ENCODE results near the gene RPUSD3. TPM values are rescaled to one million over a fixed set of nuclear protein-coding genes. Genes with fewer than 3 reads are reported as not detected.
A peak's percentile ranks its signal among the peaks of the same experiment; 100 is the strongest.

The RPUSD3 gene
- total and polyA plus RNA-seq, 9 of the 15 experiments (the other 6 are each of a cell fraction or from before 2014, with no cell fraction given) = 13.8 to 99.0 (median 59.3) TPM

GRCh38 chr3:9810846-9811245 is 33.0 kb downstream of the RPUSD3 start:
- TF ChIP-seq HNRNPK (IDR thresholded peaks at IDR 0.05; ENCODE audit: low read depth, low read length, poor library complexity, severe bottlenecking) = no peak
- TF ChIP-seq POLR2A (conservative IDR thresholded peaks at IDR 0.05) = 0 out of 2 replicates have a peak, but pooled peaks have one; percentile 6
- Histone ChIP-seq H3K27me3 (ENCODE audit: control insufficient read depth in 2 of 2, insufficient read depth in 2 of 2, low read length in 2 of 2) (no peaks in the 10 kb centered on the region), H3K9ac (ENCODE audit: insufficient read depth in 1 of 2, low read depth in 2 of 2, low read length in 2 of 2) (0 out of 4 replicates have a peak overlapping the region, but pooled peaks of 1 of the 2 experiments have one; percentile 37), H3K4me2 (ENCODE audit: insufficient read depth, low read length) (no peak overlapping the region), H3K79me2 (ENCODE audit: control insufficient read depth, insufficient read depth, low read length) (no peaks in the 10 kb centered on the region), H3K27ac (ENCODE audit: extremely low read depth, low read depth, low read length) (no peak overlapping the region), H3K36me3 (ENCODE audit: control insufficient read depth, insufficient read depth, low read length) (peaks cover 70% of the 10 kb centered on the region; the same call in 2 of the 3 replicates), H2AFZ (ENCODE audit: low read depth, low read length) (no peak overlapping the region), H4K20me1 (replicated peaks; ENCODE audit: control insufficient read depth, insufficient read depth, low read length) (0 out of 2 replicates have a peak, but pooled peaks cover 3% of the 10 kb centered on the region), H3K4me3 (no peak overlapping the region), H3K9me1 (ENCODE audit: control insufficient read depth, insufficient read depth, low read length) (no peaks in the 10 kb centered on the region), H3K4me1 (replicated peaks in 1 of 2; ENCODE audit: control insufficient read depth in 2 of 2, insufficient read depth in 2 of 2, low read length in 2 of 2) (peaks cover 0 to 8% of the 10 kb centered on the region in 2 experiments; a peak in 2 of 5 replicates), H3K9me3 (replicated peaks; ENCODE audit: control insufficient read depth, insufficient read depth, low read depth, low read length) (no peaks in the 10 kb centered on the region)
- WGBS (ENCODE audit: insufficient coverage, low coverage, missing lambda C conversion rate) = 91% methylated on average over 10 of the region's 10 CpGs
- no peak for FAIRE-seq
- no peak for ATAC-seq
- in situ Hi-C loops (cut with MboI) = no loop called here
- intact Hi-C loops (cut with micrococcal nuclease) = no loop called here
- no TSS peak for BruUV-seq (replicated peaks)
- ChIA-PET POLR2A (interaction anchor here (0.6 kb wide), 1 partner anchor 220 kb away, joined by 3 read pairs; no protein-coding TSS in a partner anchor), CTCF (ENCODE audit: low intra/inter-chr PET ratio) (no interaction called here)
- DNase-seq (ENCODE audit: extremely low read depth in 1 of 4, low spot score in 3 of 4) = no peak

GRCh38 chr3:9810433-9810770 is 33.4 kb downstream of the RPUSD3 start:
- in situ Hi-C loops (cut with MboI) (no loop called here), intact Hi-C loops (cut with micrococcal nuclease) (no loop called here)
- TF ChIP-seq POLR2G (IDR thresholded peaks at IDR 0.05; ENCODE audit: low read depth, low read length) (0 out of 2 replicates have a peak, but pooled peaks have one; percentile 3), POLR2AphosphoS2 (IDR thresholded peaks at IDR 0.05; ENCODE audit: low read length) (0 out of 2 replicates have a peak, but pooled peaks have one; percentile 8), RBFOX2 (IDR thresholded peaks at IDR 0.05; ENCODE audit: low read depth, low read length) (0 out of 2 replicates have a peak, but pooled peaks have one; percentile 7), ZNF124 (CRISPR knock-in tag; IDR thresholded peaks at IDR 0.05) (no peak)
- Histone ChIP-seq H4K20me1 (replicated peaks; ENCODE audit: control insufficient read depth, insufficient read depth, low read length) (0 out of 2 replicates have a peak, but pooled peaks cover 3% of the 10 kb centered on the region), H3K4me1 (replicated peaks in 1 of 2; ENCODE audit: control insufficient read depth in 2 of 2, insufficient read depth in 2 of 2, low read length in 2 of 2) (peaks cover 0 to 8% of the 10 kb centered on the region in 2 experiments; a peak in 2 of 5 replicates), H3K9me1 (ENCODE audit: control insufficient read depth, insufficient read depth, low read length) (no peaks in the 10 kb centered on the region), H3K27me3 (ENCODE audit: control insufficient read depth in 2 of 2, insufficient read depth in 2 of 2, low read length in 2 of 2) (no peaks in the 10 kb centered on the region), H3K4me2 (ENCODE audit: insufficient read depth, low read length) (no peak overlapping the region), H3K4me3 (no peak overlapping the region), H3K36me3 (ENCODE audit: control insufficient read depth, insufficient read depth, low read length) (peaks cover 73% of the 10 kb centered on the region; the same call in 2 of the 3 replicates), H2AFZ (ENCODE audit: low read depth, low read length) (no peak overlapping the region), H3K27ac (ENCODE audit: extremely low read depth, low read depth, low read length) (no peak overlapping the region), H3K79me2 (ENCODE audit: control insufficient read depth, insufficient read depth, low read length) (no peaks in the 10 kb centered on the region), H3K9me3 (replicated peaks; ENCODE audit: control insufficient read depth, insufficient read depth, low read depth, low read length) (no peaks in the 10 kb centered on the region), H3K9ac (ENCODE audit: insufficient read depth in 1 of 2, low read depth in 2 of 2, low read length in 2 of 2) (no peak overlapping the region)
- WGBS (ENCODE audit: insufficient coverage, low coverage, missing lambda C conversion rate) = 89% methylated on average over 16 of the region's 18 CpGs
- no peak for ATAC-seq
- FAIRE-seq = no peak
- ChIA-PET POLR2A (interaction anchor here (0.6 kb wide), 1 partner anchor 221 kb away, joined by 3 read pairs; no protein-coding TSS in a partner anchor), CTCF (ENCODE audit: low intra/inter-chr PET ratio) (no interaction called here)
- no peak for DNase-seq (ENCODE audit: extremely low read depth in 1 of 4, low spot score in 3 of 4)
- BruUV-seq (replicated peaks) = no TSS peak

Measured in K562 (cell line).